Caco-2 (cell line): Measurements from ENCODE around the gene FER. TPM values are rescaled to one million over a fixed set of nuclear protein-coding genes. Genes with fewer than 3 reads are reported as not detected.

Experiments
- BruUV-seq: library from RNA; stranded (reverse); fragments of 400-500 nt; replicated peaks from 2 replicates; lab custom pipeline; 2021; lab: Mats Ljungman, UMichigan
- CTCF ChIA-PET: fragments of 300-600 bp; sonication (Branson Sonifier 250); formaldehyde crosslinking; loops from one replicate; lab custom pipeline; 2022; ENCODE audit warnings: antibody characterized with exemption; lab: Charles Lee
- POLR2A ChIA-PET: fragments of 300-600 bp; sonication (Branson Sonifier 250); formaldehyde crosslinking; loops from one replicate; lab custom pipeline; 2022; ENCODE audit warnings: antibody characterized with exemption; lab: Charles Lee
- DNase-seq, 2 experiments: peaks; one replicate each; pipeline versions ENCODE4 v3.0.0 to v3.0.0-alpha.2; 2020 to 2022
- H3K27me3 ChIP-seq: replicated peaks from 2 replicates; pipeline ENCODE4 v1.6.0; 2011; ENCODE audit warnings: low read length; ENCODE audit not compliant: control insufficient read depth, insufficient read depth
- H3K36me3 ChIP-seq: 2 replicates; pipeline ENCODE4 v1.5.1; 2011; ENCODE audit warnings: low read length; ENCODE audit not compliant: control insufficient read depth, insufficient read depth
- H3K4me1 ChIP-seq: fragments of 250-450 bp; sonication (Bioruptor Pico); 2 replicates; pipeline ENCODE4 v1.5.1; 2020; ENCODE audit warnings: mild to moderate bottlenecking
- H3K4me3 ChIP-seq: 2 replicates; pipeline ENCODE4 v1.5.1; 2011; ENCODE audit warnings: low read depth, mild to moderate bottlenecking, control low read depth, low read length
- H3K9me3 ChIP-seq: fragments of 250-450 bp; sonication (Bioruptor Pico); 2 replicates; pipeline ENCODE4 v1.5.1; 2020; ENCODE audit warnings: mild to moderate bottlenecking, moderate library complexity
- H3K27ac Mint-ChIP-seq: one replicate; pipeline ENCODE4 v1.8.0; 2022; ENCODE audit warnings: mixed read lengths; ENCODE audit not compliant: unreplicated experiment
- H3K27me3 Mint-ChIP-seq: one replicate; pipeline ENCODE4 v1.8.0; 2022; ENCODE audit warnings: mixed read lengths; ENCODE audit not compliant: insufficient read depth, unreplicated experiment
- H3K36me3 Mint-ChIP-seq: one replicate; pipeline ENCODE4 v1.8.0; 2022; ENCODE audit warnings: mild to moderate bottlenecking, mixed read lengths; ENCODE audit not compliant: insufficient read depth, unreplicated experiment
- H3K4me1 Mint-ChIP-seq: one replicate; pipeline ENCODE4 v1.8.0; 2022; ENCODE audit warnings: low read depth, mixed read lengths; ENCODE audit not compliant: unreplicated experiment
- H3K4me3 Mint-ChIP-seq: one replicate; pipeline ENCODE4 v1.8.0; 2022; ENCODE audit warnings: mild to moderate bottlenecking, moderate library complexity, mixed read lengths; ENCODE audit not compliant: unreplicated experiment
- H3K9me3 Mint-ChIP-seq: one replicate; pipeline ENCODE4 v1.8.0; 2022; ENCODE audit warnings: mixed read lengths; ENCODE audit not compliant: unreplicated experiment
- CTCF ChIP-seq, 2 experiments: fragments of 200-600 bp in 1 of 2; IDR thresholded peaks; 1 replicate in 1 of 2; 2 replicates in 1 of 2; pipeline versions ENCODE4 v1.5.1 to v1.8.0; 2011 to 2022; ENCODE audit warnings: antibody characterized with exemption in 1 of 2, control low read depth in 1 of 2, inconsistent platforms in 1 of 2, low read depth in 1 of 2, low read length in 1 of 2, mild to moderate bottlenecking in 1 of 2, moderate library complexity in 1 of 2; ENCODE audit not compliant: insufficient read depth in 1 of 2, severe bottlenecking in 1 of 2, unreplicated experiment in 1 of 2
- intact Hi-C: fragments of 100-400 bp; cut with micrococcal nuclease; formaldehyde crosslinking; loops from one replicate; pipeline ENCODE4 v1.10.0; 2022; ENCODE audit not compliant: unreplicated experiment
- total RNA-seq: library from RNA; stranded (reverse); gene quantifications from 2 replicates; pipeline ENCODE4 v1.2.3, GENCODE V29; 2022

Gene FER
- total RNA-seq, 1 experiment from 2014 or later = 43.1 TPM

GRCh38 chr5:108760512-108760911 lies 12.8 kb downstream of the FER start:
- H3K4me3 Mint-ChIP-seq = no peak overlapping the region
- H3K27me3 Mint-ChIP-seq = no peaks in the 10 kb centered on the region
- no peak overlapping the region for H3K27ac Mint-ChIP-seq
- peaks cover 18% of the 10 kb centered on the region for H3K36me3 Mint-ChIP-seq
- DNase-seq = no peak
- peaks cover 14% of the 10 kb centered on the region for H3K4me1 Mint-ChIP-seq
- no TSS peak for BruUV-seq
- TF ChIP-seq CTCF (IDR thresholded peaks at IDR 0.05; ENCODE audit: insufficient read depth in 1 of 2, low read depth in 1 of 2, low read length in 1 of 2, severe bottlenecking in 1 of 2, unreplicated experiment in 1 of 2) = no peak
- H3K4me1 ChIP-seq = 0 out of 2 replicates have a peak, but pooled peaks cover 10% of the 10 kb centered on the region
- H3K4me3 ChIP-seq = no peak overlapping the region
- POLR2A ChIA-PET = no interaction called here
- CTCF ChIA-PET = no interaction called here
- no peaks in the 10 kb centered on the region for H3K9me3 ChIP-seq
- no peaks in the 10 kb centered on the region for H3K36me3 ChIP-seq
- H3K9me3 Mint-ChIP-seq = no peaks in the 10 kb centered on the region
- intact Hi-C loops = no loop called here
- H3K27me3 ChIP-seq = no peaks in the 10 kb centered on the region

- TF ChIP-seq CTCF (IDR thresholded peaks at IDR 0.05; ENCODE audit: insufficient read depth in 1 of 2, low read depth in 1 of 2, low read length in 1 of 2, severe bottlenecking in 1 of 2, unreplicated experiment in 1 of 2) = no peak
- Histone ChIP-seq H3K4me3 (no peak overlapping the region), H3K9me3 (no peaks in the 10 kb centered on the region), H3K36me3 (no peaks in the 10 kb centered on the region), H3K27me3 (no peaks in the 10 kb centered on the region), H3K4me1 (0 out of 2 replicates have a peak, but pooled peaks cover 17% of the 10 kb centered on the region)
- POLR2A ChIA-PET = no interaction called here
- intact Hi-C loops = no loop called here
- no TSS peak for BruUV-seq
- Mint-ChIP-seq H3K27me3 (no peaks in the 10 kb centered on the region), H3K4me3 (no peak overlapping the region), H3K4me1 (peaks cover 21% of the 10 kb centered on the region), H3K9me3 (no peaks in the 10 kb centered on the region), H3K36me3 (peaks cover 18% of the 10 kb centered on the region), H3K27ac (peak overlapping the region; percentile 4)
- no peak for DNase-seq
- CTCF ChIA-PET = no interaction called here
These were observed 15.0 kb downstream of the FER start for GRCh38 chr5:108762660-108763059.

DNA sequence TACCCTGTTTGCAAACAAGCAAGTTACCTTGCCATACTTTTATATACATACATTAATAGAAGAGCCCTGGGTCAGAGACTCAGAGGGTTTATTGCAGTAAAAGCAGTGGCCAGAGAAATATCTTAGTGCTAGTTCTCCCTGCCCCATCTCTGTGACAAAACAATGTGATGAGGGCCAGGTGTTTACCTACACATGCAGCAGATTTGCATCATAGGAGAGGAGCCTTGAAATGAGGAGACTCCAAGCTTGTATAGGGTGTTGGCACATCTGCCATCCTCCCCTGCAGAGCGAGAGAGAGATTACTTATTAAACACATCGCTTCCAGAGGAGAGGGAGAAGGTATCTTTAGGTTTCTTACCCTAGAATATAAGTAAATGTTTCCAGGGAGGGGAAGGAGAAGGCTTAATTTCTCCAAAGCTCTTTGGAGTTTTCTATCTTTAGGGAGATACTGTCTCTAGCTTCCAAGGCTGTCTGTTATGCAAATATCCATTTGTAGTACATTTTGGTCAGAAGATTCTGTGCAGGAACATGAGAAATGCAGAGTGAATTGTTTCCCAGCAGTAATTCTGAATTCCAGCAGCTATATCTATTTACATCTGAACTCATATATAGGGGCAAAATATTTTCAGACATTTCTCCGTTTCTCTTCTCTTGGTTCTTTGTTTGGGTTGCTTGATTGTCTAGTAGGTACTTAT lies 15.7 kb downstream of the FER start:
- TF ChIP-seq CTCF (IDR thresholded peaks at IDR 0.05; ENCODE audit: insufficient read depth in 1 of 2, low read depth in 1 of 2, low read length in 1 of 2, severe bottlenecking in 1 of 2, unreplicated experiment in 1 of 2) = no peak
- intact Hi-C loops = no loop called here
- no peak overlapping the region for H3K27ac Mint-ChIP-seq
- Histone ChIP-seq H3K4me1 (0 out of 2 replicates have a peak, but pooled peaks cover 17% of the 10 kb centered on the region), H3K4me3 (no peak overlapping the region), H3K27me3 (no peaks in the 10 kb centered on the region), H3K36me3 (no peaks in the 10 kb centered on the region), H3K9me3 (no peaks in the 10 kb centered on the region)
- BruUV-seq = no TSS peak
- POLR2A ChIA-PET = no interaction called here
- H3K9me3 Mint-ChIP-seq = no peaks in the 10 kb centered on the region
- H3K36me3 Mint-ChIP-seq = peaks cover 18% of the 10 kb centered on the region
- H3K4me1 Mint-ChIP-seq = peaks cover 21% of the 10 kb centered on the region
- no peak for DNase-seq
- H3K27me3 Mint-ChIP-seq = no peaks in the 10 kb centered on the region
- no peak overlapping the region for H3K4me3 Mint-ChIP-seq
- CTCF ChIA-PET = no interaction called here
